NK-92 (cell line): ENCODE results near the gene CLN3.
"Not testable (repeated sequence)": the region's sequence is repeated elsewhere in the genome, so short reads cannot be mapped to it uniquely, and the experiment has no call there.

Experiments
- DNase-seq: peaks from one replicate; lab custom pipeline; 2025; ENCODE audit not compliant: unreplicated experiment; lab: John Stamatoyannopoulos, UW

The CLN3 gene

GRCh38 chr16:28513484-28514181, 21.8 kb upstream of the CLN3 start:
- no peak for DNase-seq

- no peak for DNase-seq
Measured at GRCh38 chr16:28511801-28512789, 20.2 kb upstream of the CLN3 start.

DNA sequence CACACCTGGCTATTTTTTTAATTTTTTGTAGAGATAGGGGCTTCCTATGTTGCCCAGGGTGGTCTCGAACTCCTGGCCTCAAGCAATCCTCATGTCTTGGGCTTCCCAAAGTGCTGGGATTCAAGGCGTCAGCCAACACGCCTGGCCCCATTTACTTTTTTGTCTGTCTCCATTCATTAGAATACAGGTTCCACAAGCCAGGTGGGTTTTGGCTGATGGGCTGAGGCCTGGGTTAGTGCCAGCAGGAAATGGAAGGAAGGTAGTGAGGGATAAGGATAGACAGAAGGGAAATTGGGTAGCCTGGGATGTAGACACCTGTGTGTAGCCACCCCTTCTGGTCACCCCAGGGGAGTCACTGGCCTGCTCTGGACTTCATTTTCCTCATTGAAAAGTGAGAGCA, 19.2 kb upstream of the CLN3 start:
- no peak for DNase-seq

GRCh38 chr16:28505489-28506137, 13.7 kb upstream of the CLN3 start:
- no peak for DNase-seq

DNA sequence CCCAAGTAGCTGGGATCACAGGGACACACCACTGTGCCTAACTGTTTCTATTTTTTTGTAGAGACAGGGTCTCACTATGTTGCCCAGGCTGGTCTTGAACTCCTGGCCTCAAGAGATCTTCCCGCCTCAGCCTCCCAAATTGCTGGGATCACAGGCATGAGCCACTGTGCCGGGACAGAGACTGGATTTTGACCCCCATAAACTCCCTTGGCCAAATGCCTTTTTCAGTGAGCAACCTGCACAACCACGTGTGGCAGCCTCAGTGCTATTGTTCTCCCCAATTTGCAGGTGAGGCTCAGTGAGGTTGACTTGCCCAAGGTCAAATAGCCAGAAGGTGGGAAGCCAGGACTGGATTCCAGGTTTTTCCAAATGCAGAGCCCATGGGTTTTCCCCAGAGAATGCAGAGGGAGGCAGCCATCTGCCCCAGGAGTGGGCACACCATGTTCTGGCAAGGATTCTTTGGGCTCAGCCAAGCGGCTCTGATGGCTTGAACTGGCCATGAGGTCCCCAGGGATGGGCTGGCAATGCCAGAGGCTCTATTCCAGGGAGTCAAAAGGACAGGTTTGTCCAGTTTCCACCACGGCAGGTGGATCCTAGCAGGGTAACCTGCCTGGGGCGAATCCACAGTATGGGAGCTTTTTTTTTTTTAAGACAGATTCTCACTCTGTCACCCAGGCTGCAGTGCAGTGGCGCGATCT, 13.0 kb upstream of the CLN3 start:
- DNase-seq = no peak

GRCh38 chr16:28503470-28504259, 11.8 kb upstream of the CLN3 start:
- DNase-seq = no peak

DNA sequence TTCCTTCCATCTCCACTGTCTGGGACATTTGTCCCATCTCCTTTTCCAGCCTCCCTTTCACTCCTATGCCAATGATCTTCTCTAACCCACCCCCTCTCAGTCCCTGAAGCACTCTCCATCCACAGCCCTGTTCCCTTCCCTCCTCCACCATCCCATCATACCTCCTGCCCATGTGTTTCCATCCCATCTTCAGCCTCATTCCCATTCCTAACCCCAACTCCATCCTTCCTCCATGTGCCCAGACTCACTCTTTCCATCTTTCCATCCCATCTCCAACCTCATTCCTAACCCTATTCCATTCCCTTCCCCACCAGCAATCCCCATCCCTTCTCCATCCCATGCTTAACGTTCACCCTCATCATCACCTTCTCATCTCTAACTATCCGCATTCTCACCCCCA, 10.4 kb upstream of the CLN3 start:
- no peak for DNase-seq

DNA sequence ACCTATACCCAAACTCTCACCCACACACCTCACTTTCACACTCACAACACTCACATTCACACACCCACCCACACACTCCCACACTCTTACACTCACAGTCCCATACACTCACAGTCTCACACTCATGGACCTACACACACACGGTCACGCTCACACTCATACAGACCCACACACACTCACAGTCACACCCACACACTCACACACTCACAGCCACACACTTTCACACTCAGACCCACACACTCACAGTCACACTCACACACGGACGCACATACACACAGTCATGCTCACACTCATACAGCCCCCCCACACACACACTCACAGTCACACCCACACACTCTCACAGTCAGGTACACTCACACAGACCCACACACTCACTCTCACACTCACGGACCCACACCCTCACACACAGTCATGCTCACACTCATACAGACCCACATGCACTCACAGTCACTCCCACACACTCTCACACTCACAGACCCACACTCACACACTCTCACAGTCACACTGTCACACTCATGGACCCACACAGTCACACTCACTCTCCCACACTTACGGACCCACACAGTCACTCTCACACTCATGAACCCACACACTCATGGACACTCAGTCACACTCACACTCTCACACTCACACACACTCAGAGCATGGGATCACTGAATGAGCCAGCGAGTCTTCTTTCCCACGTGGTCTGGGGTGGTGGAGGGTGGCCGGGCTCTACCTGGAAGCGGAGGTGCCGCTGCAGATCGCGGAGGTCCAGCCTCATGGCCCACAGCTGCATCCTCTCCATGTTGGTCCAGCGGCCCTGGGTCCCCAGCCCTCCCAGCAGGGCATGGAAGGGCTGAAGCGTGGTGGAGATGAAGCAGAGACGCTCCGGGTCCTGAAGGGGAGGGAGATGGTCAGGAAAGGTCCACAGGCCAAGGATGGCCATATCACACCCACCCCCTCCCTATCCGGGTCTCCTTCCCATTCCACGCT, 9.7 kb upstream of the CLN3 start:
- DNase-seq = no peak

- not testable (repeated sequence) for DNase-seq
Measured at GRCh38 chr16:28500476-28501180, 8.8 kb upstream of the CLN3 start.

- DNase-seq = no peak
Measured at GRCh38 chr16:28499854-28500253, 8.0 kb upstream of the CLN3 start.

GRCh38 chr16:28498666-28499381, 7.0 kb upstream of the CLN3 start:
- no peak for DNase-seq

DNA sequence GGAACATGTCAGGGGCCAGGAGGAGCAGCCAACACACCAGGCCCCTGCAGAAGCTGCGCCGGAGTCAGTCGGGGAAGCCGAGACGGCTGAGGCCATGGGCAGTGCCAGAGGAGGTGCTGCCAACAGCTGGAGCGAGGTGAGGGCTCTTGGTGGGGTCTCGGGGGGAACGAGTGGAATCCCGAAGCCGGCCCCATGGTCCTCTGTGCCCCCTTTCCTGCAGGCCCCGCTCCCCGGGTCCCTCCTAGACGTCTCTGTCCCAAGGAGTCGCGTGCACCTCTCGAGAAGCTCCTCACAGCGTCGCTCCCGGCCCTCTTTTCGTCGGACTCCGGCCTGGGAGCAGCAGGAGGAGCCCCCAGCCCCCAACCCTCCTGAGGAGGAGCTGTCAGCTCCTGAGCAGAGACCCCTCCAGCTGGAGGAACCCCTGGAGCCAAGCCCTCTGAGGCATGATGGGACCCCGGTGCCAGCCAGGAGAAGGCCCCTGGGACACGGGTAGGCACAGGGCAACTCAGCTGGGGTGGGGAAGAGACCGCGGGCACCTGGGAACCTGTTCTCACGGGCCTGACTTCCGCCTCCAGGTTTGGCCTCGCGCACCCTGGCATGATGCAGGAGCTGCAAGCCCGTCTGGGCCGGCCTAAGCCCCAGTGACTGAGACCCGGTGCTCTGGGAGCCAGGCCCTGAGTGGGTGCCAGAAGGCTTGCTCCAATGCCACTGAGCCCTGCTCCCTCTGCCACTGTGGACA, 6.2 kb upstream of the CLN3 start:
- no peak for DNase-seq

GRCh38 chr16:28497386-28497785, 5.5 kb upstream of the CLN3 start:
- no peak for DNase-seq

DNA sequence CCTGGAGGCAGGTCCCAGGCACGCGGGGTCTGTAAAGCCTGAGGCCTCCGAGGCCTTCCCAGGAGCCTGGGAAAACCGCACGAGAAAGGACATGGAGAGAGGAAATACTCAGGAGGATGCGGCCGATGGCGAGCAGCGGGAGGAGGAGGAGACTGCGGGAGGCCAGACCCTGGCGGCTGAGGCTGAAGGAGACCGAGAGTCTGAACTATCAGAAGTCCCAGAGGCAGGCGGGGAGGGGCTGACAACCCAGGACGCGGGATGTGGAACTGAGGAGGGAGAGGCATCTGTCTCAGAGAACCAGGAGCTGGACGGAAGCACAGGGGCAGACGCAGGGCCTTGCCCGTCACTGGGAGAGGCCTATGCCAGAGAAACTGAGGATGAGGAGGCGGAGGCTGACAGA, 5.0 kb upstream of the CLN3 start:
- DNase-seq = no peak

- DNase-seq = no peak
Measured at GRCh38 chr16:28495795-28496749, 4.2 kb upstream of the CLN3 start.
